H1 (cell line): ENCODE results near the gene GDPD3. TPM values are rescaled to one million over a fixed set of nuclear protein-coding genes. Genes with fewer than 3 reads are reported as not detected.
A peak's percentile ranks its signal among the peaks of the same experiment; 100 is the strongest.

Source experiments
- GABPA ChIP-seq: IDR thresholded peaks from 2 replicates; pipeline ENCODE4 v1.6.1; 2011; ENCODE audit warnings: mild to moderate bottlenecking, low read length, moderate library complexity, borderline replicate concordance; ENCODE audit not compliant: insufficient read depth
- NRF1 ChIP-seq: IDR thresholded peaks from 2 replicates; pipeline ENCODE4 v1.6.1; 2011; ENCODE audit warnings: mild to moderate bottlenecking, low read depth, low read length, improper control_type of control experiment
- POLR2A ChIP-seq, 2 experiments: IDR thresholded peaks; 1 replicate in 1 of 2; 2 replicates in 1 of 2; pipeline ENCODE4 v1.6.1; 2011; ENCODE audit warnings: low read depth in 2 of 2, low read length in 2 of 2, mild to moderate bottlenecking in 2 of 2; ENCODE audit errors: control extremely low read depth in 1 of 2
- SP1 ChIP-seq: IDR thresholded peaks from 2 replicates; pipeline ENCODE4 v1.6.1; 2011; ENCODE audit warnings: low read depth, low read length
- polyA plus RNA-seq, 7 experiments: library from polyadenylated mRNA; depleted of rRNA in 3 of 7; stranded (reverse) in 5 of 7; unstranded in 2 of 7; fragments of >200 nt in 5 of 7; fragments of 200-250 nt in 2 of 7; gene quantifications; 1 replicate in 5 of 7; 2 replicates in 1 of 7; 4 replicates in 1 of 7; pipeline versions ENCODE4 v1.2.1 to v1.2.3, GENCODE V29; 2011 to 2013; ENCODE audit warnings: missing spikeins in 2 of 7, mixed read lengths in 2 of 7
- total RNA-seq: library from RNA; stranded (reverse); fragmentation: NEBNext Ultra II Directional; extraction: Animal tissue kit (Norgen Biotek cat#: 25700); gene quantifications from 2 replicates; pipeline ENCODE4 v1.2.1, GENCODE V29; 2021

Gene GDPD3
- total and polyA plus RNA-seq, 2 of the 8 experiments (the other 6 are each of a cell fraction or from before 2014, with no cell fraction given): 0.20 TPM; not detected in 1

- no peak for TF ChIP-seq GABPA
- TF ChIP-seq POLR2A (IDR thresholded peaks at IDR 0.05; ENCODE audit: control extremely low read depth in 1 of 2, low read depth in 2 of 2, low read length in 2 of 2): 0 out of 3 replicates have a peak, but pooled peaks of 1 of the 2 experiments have one; percentile 32
- peak; percentile 51; the same call in 1 of the 2 replicates for TF ChIP-seq SP1
- no peak for TF ChIP-seq NRF1
Observed at GRCh38 chr16:30068750-30069610, 44.4 kb downstream of the GDPD3 start (continued).
